Hepatic stellate cell (primary cell): Measurements from ENCODE around the gene MEST.
A peak's percentile ranks its signal among the peaks of the same experiment; 100 is the strongest.
"Not testable (repeated sequence)": the region's sequence is repeated elsewhere in the genome, so short reads cannot be mapped to it uniquely, and the experiment has no call there.

Source experiments
- DNase-seq: peaks from one replicate; pipeline ENCODE4 v3.0.0; 2011; ENCODE audit warnings: low spot score

The MEST gene

GRCh38 chr7:130486114-130486953, 5.6 kb upstream of the MEST start:
- DNase-seq, result no peak

- no peak for DNase-seq
Observed at GRCh38 chr7:130486954-130487436, 4.9 kb upstream of the MEST start.

- DNase-seq, result no peak
Observed at GRCh38 chr7:130488392-130489139, 3.3 kb upstream of the MEST start.

- DNase-seq, result peak; percentile 84
Observed at GRCh38 chr7:130489140-130489983, 2.5 kb upstream of the MEST start.

- DNase-seq, result no peak
Observed at GRCh38 chr7:130490311-130490791, 1.5 kb upstream of the MEST start.

- DNase-seq, result peak; percentile 44
Observed at GRCh38 chr7:130490888-130491804, 739 bp upstream of the MEST start.

GRCh38 chr7:130492523-130493274, 814 bp downstream of the MEST start:
- DNase-seq, result no peak

GRCh38 chr7:130493275-130493873, 1.5 kb downstream of the MEST start:
- DNase-seq, result no peak

- DNase-seq, result no peak
Observed at GRCh38 chr7:130494431-130494858, 2.6 kb downstream of the MEST start.

- no peak for DNase-seq
Observed at GRCh38 chr7:130500463-130500862, 8.6 kb downstream of the MEST start.

GRCh38 chr7:130500910-130501309, 9.0 kb downstream of the MEST start:
- no peak for DNase-seq

GRCh38 chr7:130505753-130506152, 13.9 kb downstream of the MEST start:
- no peak for DNase-seq

GRCh38 chr7:130506358-130506757, 14.5 kb downstream of the MEST start:
- DNase-seq, result no peak

GRCh38 chr7:130512038-130512437, 20.2 kb downstream of the MEST start:
- not testable (repeated sequence) for DNase-seq

- no peak for DNase-seq
Observed at GRCh38 chr7:130513447-130513846, 21.6 kb downstream of the MEST start.

- no peak for DNase-seq
Observed at GRCh38 chr7:130515315-130516040, 23.6 kb downstream of the MEST start.

- no peak for DNase-seq
Observed at GRCh38 chr7:130521258-130521951, 29.5 kb downstream of the MEST start.

- DNase-seq, result not testable (repeated sequence)
Observed at GRCh38 chr7:130523519-130524125, 31.7 kb downstream of the MEST start.
